ENCODE results near the gene RINT1.
"Not testable (repeated sequence)": the region's sequence is repeated elsewhere in the genome, so short reads cannot be mapped to it uniquely, and the experiment has no call there.

The RINT1 gene

GRCh38 chr7:105599080-105599479 is 67.1 kb downstream of the RINT1 start:
- H3K4me3 ChIP-seq; H3K27me3 ChIP-seq (ENCODE audit: low read depth); H3K9me3 ChIP-seq; H3K36me3 ChIP-seq (replicated peaks); DNase-seq (ENCODE audit: low spot score in 2 of 2); in situ Hi-C loops (cut with MboI; ENCODE audit: low sequenced_read_pairs); H3K4me1 ChIP-seq: not testable (repeated sequence)

GRCh38 chr7:105599551-105599950 is 67.5 kb downstream of the RINT1 start:
- DNase-seq (ENCODE audit: low spot score in 2 of 2): no peak
- no peaks in the 10 kb centered on the region for H3K27me3 ChIP-seq (ENCODE audit: low read depth)
- no peaks in the 10 kb centered on the region for H3K9me3 ChIP-seq
- no peak overlapping the region for H3K4me3 ChIP-seq
- in situ Hi-C loops (cut with MboI; ENCODE audit: low sequenced_read_pairs): no loop called here
- no peaks in the 10 kb centered on the region; the same call in 1 of the 2 replicates for H3K36me3 ChIP-seq (replicated peaks)
- H3K4me1 ChIP-seq: no peaks in the 10 kb centered on the region

DNA sequence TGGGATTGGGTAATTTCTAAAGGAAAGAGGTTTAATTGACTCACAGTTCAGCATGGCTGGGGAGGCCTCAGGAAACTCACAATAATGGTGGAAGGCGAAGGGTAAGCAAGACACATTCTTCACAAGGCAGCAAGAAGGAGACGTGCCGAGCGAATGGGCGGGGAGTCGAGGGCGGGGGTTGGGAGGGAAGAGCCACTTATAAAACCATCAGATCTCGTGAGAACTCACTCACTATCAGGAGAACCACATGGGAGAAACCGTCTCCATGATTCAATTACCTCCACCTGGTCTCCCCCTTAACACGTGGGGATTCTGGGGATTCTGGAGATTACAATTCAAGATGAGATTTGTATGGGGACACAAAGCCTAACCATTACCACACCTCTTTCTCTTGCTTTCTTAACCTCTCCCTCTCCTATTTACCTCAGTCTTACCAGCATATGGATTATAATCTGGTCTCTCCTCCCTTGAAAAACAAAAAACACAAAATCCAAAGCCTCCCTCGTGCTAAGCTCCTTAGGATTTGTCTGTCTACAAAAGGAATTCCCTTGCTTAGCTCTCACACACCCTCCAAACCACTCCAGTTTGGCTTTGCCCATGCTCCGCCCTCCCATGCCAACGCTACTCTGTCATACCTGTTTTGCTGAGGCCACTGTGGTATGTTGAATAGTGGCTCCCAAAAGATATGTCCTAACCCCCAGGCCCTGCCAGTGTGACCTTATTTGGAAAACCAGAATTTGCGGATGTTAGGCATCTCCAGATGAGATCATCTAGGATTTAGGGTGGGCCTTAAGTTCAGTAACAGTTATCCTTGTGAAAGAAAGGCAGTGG is 68.9 kb downstream of the RINT1 start:
- H3K4me3 ChIP-seq: no peak overlapping the region
- H3K36me3 ChIP-seq (replicated peaks): no peaks in the 10 kb centered on the region
- DNase-seq (ENCODE audit: low spot score in 2 of 2): no peak
- no peaks in the 10 kb centered on the region for H3K9me3 ChIP-seq
- peaks cover 4% of the 10 kb centered on the region for H3K4me1 ChIP-seq
- in situ Hi-C loops (cut with MboI; ENCODE audit: low sequenced_read_pairs): no loop called here
- H3K27me3 ChIP-seq (ENCODE audit: low read depth): no peaks in the 10 kb centered on the region

GRCh38 chr7:105602325-105603305 is 70.6 kb downstream of the RINT1 start:
- no peaks in the 10 kb centered on the region for H3K9me3 ChIP-seq
- no peak overlapping the region for H3K4me3 ChIP-seq
- H3K4me1 ChIP-seq: peaks cover 9% of the 10 kb centered on the region
- H3K27me3 ChIP-seq (ENCODE audit: low read depth): no peaks in the 10 kb centered on the region
- DNase-seq (ENCODE audit: low spot score in 2 of 2): no peak
- in situ Hi-C loops (cut with MboI; ENCODE audit: low sequenced_read_pairs): no loop called here
- H3K36me3 ChIP-seq (replicated peaks): no peaks in the 10 kb centered on the region

DNA sequence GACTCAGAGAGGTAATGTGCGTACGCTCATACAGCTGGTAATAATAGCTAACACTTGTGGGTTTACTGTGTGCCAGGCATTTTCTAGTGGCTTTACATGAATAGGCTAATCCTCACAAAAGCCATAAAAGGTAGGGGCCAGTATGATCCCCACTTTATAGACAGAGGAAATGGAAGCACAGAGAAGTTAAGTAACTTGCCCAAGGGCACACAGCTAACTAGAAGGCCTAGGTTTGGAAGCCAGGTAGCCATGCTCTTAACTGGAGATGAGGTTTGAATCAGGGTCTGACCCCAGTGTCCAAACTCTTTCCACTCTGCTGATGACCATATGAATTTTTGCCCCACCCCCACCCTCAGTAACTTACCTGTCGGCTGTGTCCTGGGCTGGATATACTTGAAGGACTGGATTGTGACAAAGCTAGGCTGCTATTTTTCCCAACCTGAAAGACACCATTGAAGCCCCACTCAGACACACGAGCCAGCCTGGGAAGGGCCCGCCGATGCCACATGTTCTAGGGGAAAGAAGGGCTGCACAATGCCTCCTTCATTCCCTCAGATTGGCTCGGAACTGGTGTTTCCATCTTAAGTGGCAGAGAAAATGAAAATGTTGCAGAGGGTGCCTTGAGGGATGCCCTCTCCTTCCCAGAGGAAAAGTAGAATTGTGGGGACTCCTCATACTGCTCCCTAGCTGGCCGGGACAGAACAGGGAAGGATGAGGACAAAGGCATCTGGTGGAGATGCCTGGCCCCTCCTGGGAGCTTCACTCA is 78.3 kb downstream of the RINT1 start:
- Histone ChIP-seq H3K4me1 (peaks cover 9% of the 10 kb centered on the region), H3K27me3 (ENCODE audit: low read depth) (no peaks in the 10 kb centered on the region), H3K9me3 (no peaks in the 10 kb centered on the region), H3K4me3 (no peak overlapping the region), H3K36me3 (replicated peaks) (no peaks in the 10 kb centered on the region)
- no peak for DNase-seq (ENCODE audit: low spot score in 2 of 2)
- in situ Hi-C loops (cut with MboI; ENCODE audit: low sequenced_read_pairs): no loop called here

GRCh38 chr7:105611856-105612775 is 80.1 kb downstream of the RINT1 start:
- in situ Hi-C loops (cut with MboI; ENCODE audit: low sequenced_read_pairs): no loop called here
- Histone ChIP-seq H3K4me1 (no peaks in the 10 kb centered on the region), H3K4me3 (no peak overlapping the region), H3K9me3 (no peaks in the 10 kb centered on the region), H3K27me3 (ENCODE audit: low read depth) (no peaks in the 10 kb centered on the region), H3K36me3 (replicated peaks) (no peaks in the 10 kb centered on the region)
- DNase-seq (ENCODE audit: low spot score in 2 of 2): no peak

GRCh38 chr7:105612806-105613205 is 80.8 kb downstream of the RINT1 start:
- Histone ChIP-seq H3K36me3 (replicated peaks) (no peaks in the 10 kb centered on the region), H3K9me3 (no peaks in the 10 kb centered on the region), H3K27me3 (ENCODE audit: low read depth) (no peaks in the 10 kb centered on the region), H3K4me1 (no peaks in the 10 kb centered on the region), H3K4me3 (no peak overlapping the region)
- no peak for DNase-seq (ENCODE audit: low spot score in 2 of 2)
- in situ Hi-C loops (cut with MboI; ENCODE audit: low sequenced_read_pairs): no loop called here

DNA sequence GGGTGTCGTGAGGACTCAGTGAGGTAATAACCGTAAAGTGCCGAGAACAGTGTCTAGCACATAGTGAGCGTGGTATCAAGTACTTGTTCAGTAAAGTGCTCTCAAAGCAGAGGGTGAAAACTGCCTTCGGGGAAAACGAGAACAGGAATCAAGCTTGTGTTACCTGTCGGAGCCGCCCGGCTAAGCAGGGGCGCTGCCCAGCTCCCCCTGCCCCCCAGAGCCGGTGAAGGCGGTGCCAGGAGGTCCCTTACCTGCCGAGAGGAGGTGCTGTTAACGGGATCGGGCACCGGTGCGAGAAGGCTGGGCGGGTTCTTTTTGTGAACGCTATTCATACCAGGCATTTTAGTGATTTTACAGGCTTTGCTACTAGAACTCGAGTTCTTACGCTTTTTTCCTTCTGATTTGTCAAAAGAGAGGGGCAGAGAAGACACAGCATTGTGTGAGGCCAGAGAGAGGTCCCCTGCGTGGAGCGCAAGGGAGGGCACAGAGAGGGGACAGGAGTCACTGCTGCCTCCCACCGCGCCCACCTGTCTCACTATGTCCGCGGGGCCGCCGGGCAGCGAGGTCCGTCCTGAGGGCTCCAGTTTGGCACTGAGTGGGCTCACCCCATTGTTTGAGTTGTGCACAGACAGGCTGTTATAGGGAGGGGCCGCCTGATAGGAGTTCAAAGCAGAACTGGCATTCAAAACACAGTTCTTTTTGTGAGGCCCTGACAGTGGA is 81.8 kb downstream of the RINT1 start:
- H3K9me3 ChIP-seq: no peaks in the 10 kb centered on the region
- H3K4me3 ChIP-seq: no peak overlapping the region
- no peak for DNase-seq (ENCODE audit: low spot score in 2 of 2)
- H3K36me3 ChIP-seq (replicated peaks): no peaks in the 10 kb centered on the region
- H3K27me3 ChIP-seq (ENCODE audit: low read depth): no peaks in the 10 kb centered on the region
- in situ Hi-C loops (cut with MboI; ENCODE audit: low sequenced_read_pairs): no loop called here
- no peaks in the 10 kb centered on the region for H3K4me1 ChIP-seq

- H3K4me1 ChIP-seq: no peaks in the 10 kb centered on the region
- in situ Hi-C loops (cut with MboI; ENCODE audit: low sequenced_read_pairs): no loop called here
- no peak for DNase-seq (ENCODE audit: low spot score in 2 of 2)
- no peaks in the 10 kb centered on the region for H3K36me3 ChIP-seq (replicated peaks)
- H3K27me3 ChIP-seq (ENCODE audit: low read depth): no peaks in the 10 kb centered on the region
- H3K4me3 ChIP-seq: no peak overlapping the region
- H3K9me3 ChIP-seq: no peaks in the 10 kb centered on the region
These were observed 82.4 kb downstream of the RINT1 start for GRCh38 chr7:105614341-105614840.
